Measurements from ENCODE around the gene HSPB7. TPM values are rescaled to one million over a fixed set of nuclear protein-coding genes. Genes with fewer than 3 reads are reported as not detected.

HSPB7 gene
- total RNA-seq, 1 donor from 2014 or later = 191 TPM

GRCh38 chr1:15993666-15994065 lies 24.2 kb downstream of the HSPB7 start:
- intact Hi-C loops (cut with DNase I) = loop anchor here (1.0 kb wide), 1 partner anchor 201 kb away; no protein-coding TSS in a partner anchor
- H3K4me3 ChIP-seq = no peak overlapping the region

GRCh38 chr1:15992582-15993500 lies 25.0 kb downstream of the HSPB7 start:
- H3K36me3 ChIP-seq = no peaks in the 10 kb centered on the region
- TF ChIP-seq CTCF (IDR thresholded peaks at IDR 0.05) = no peak
- no peaks in the 10 kb centered on the region for H3K27me3 ChIP-seq
- H3K9me3 ChIP-seq = no peaks in the 10 kb centered on the region
- no peaks in the 10 kb centered on the region for H3K4me1 ChIP-seq
- H3K27ac ChIP-seq = no peak overlapping the region
- no peak for DNase-seq (ENCODE audit: low spot score in 2 of 2)
- no peak overlapping the region for H3K4me3 ChIP-seq
- intact Hi-C loops (cut with DNase I) = no loop called here

More at GRCh38 chr1:15993666-15994065, 24.2 kb downstream of the HSPB7 start:
- H3K36me3 ChIP-seq = no peaks in the 10 kb centered on the region
- no peak for DNase-seq (ENCODE audit: low spot score in 2 of 2)
- H3K27ac ChIP-seq = no peak overlapping the region
- no peaks in the 10 kb centered on the region for H3K4me1 ChIP-seq
- TF ChIP-seq CTCF (IDR thresholded peaks at IDR 0.05) = no peak
- H3K27me3 ChIP-seq = no peaks in the 10 kb centered on the region
- H3K9me3 ChIP-seq = no peaks in the 10 kb centered on the region

DNA sequence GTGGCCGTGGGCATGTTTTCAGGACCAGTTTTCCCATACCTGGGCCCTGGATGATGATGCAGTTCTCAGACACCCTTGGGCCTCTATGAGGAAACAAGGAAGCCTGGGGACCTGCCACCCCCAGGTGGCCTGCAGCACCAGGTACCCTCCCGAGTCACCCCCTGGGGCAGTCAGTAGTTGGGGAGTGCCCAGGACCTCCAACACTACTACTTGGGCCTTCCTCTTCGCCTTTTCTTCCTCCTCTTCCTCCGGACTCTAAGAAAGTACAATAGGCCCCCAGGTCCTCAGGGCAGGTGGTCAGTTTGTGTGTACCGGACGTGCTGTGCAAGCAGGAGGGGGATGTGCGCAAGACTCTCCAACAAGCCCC lies 25.7 kb downstream of the HSPB7 start:
- Histone ChIP-seq H3K9me3 (no peaks in the 10 kb centered on the region), H3K27me3 (no peaks in the 10 kb centered on the region), H3K36me3 (no peaks in the 10 kb centered on the region), H3K4me3 (no peak overlapping the region), H3K4me1 (no peaks in the 10 kb centered on the region), H3K27ac (no peak overlapping the region)
- DNase-seq (ENCODE audit: low spot score in 2 of 2) = no peak
- intact Hi-C loops (cut with DNase I) = no loop called here
- no peak for TF ChIP-seq CTCF (IDR thresholded peaks at IDR 0.05)

DNA sequence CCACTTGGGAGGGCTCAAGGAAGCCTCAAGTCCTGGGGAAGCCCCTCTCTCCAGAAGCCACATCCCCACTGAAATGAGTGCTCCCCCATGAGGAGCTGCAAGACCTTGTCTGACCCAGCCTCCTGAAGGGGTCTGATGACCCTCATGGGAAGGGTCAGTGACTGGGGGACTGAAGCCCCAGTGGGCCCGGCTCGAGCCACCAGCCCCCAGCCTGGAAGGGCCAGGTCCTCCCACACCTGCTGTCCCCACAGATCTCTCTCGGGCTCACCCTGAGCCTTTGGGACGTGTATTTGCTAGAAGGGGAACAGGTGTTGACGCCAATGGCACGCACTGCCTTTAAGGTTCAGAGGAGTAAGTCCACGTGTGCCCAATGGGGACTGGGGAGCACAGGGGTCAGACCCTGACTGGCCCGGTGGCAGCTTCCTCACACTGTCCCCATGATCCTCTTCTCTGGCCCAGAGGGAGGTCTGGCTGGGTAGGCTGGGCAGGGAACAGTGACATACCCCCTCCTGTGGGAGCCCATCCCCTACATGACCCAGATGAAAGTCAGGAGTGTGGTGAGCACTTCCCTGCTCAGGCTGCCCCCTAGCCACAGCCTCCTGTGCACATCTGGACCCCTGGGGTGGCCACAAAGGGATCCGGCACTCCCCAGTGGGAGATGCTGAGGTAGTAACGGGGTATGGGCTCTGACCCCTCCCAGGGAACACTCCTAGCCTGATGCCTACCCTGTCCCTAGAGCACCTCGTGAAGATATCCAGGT lies 26.2 kb downstream of the HSPB7 start:
- DNase-seq (ENCODE audit: low spot score in 2 of 2) = no peak
- Histone ChIP-seq H3K4me3 (no peak overlapping the region), H3K27me3 (no peaks in the 10 kb centered on the region), H3K4me1 (no peaks in the 10 kb centered on the region), H3K27ac (no peak overlapping the region), H3K36me3 (no peaks in the 10 kb centered on the region), H3K9me3 (no peaks in the 10 kb centered on the region)
- TF ChIP-seq CTCF (IDR thresholded peaks at IDR 0.05) = no peak
- intact Hi-C loops (cut with DNase I) = no loop called here

- intact Hi-C loops (cut with DNase I) = no loop called here
- DNase-seq (ENCODE audit: low spot score in 2 of 2) = no peak
- TF ChIP-seq CTCF (IDR thresholded peaks at IDR 0.05) = no peak
Measured at GRCh38 chr1:15989776-15990175, 28.1 kb downstream of the HSPB7 start.

More at GRCh38 chr1:15989776-15990175, 28.1 kb downstream of the HSPB7 start:
- no peak overlapping the region for H3K4me3 ChIP-seq
- no peaks in the 10 kb centered on the region for H3K4me1 ChIP-seq
- H3K36me3 ChIP-seq = no peaks in the 10 kb centered on the region
- no peak overlapping the region for H3K27ac ChIP-seq
- no peaks in the 10 kb centered on the region for H3K9me3 ChIP-seq
- H3K27me3 ChIP-seq = no peaks in the 10 kb centered on the region
